AG08396 (cell line): ENCODE measurements around the gene COX17.
"Not testable (repeated sequence)": the region's sequence is repeated elsewhere in the genome, so short reads cannot be mapped to it uniquely, and the experiment has no call there.

Source experiments
- DNase-seq: peaks from one replicate; pipeline ENCODE4 v3.0.0; 2012; ENCODE audit warnings: low spot score, mixed read lengths

The COX17 gene

GRCh38 chr3:119676771-119677640, at the start of gene COX17:
COX17 (minus strand) TSS chr3:119677406; CDS start chr3:119677310, 96 bp downstream.
- DNase-seq, result peak; percentile 95

GRCh38 chr3:119726909-119727308, 49.7 kb upstream of the COX17 start:
- DNase-seq, result no peak

- no peak for DNase-seq
Observed at GRCh38 chr3:119723022-119723421, 45.8 kb upstream of the COX17 start.

- no peak for DNase-seq
Observed at GRCh38 chr3:119717520-119717919, 40.3 kb upstream of the COX17 start.

GRCh38 chr3:119716998-119717397, 39.8 kb upstream of the COX17 start:
- no peak for DNase-seq

GRCh38 chr3:119715105-119715504, 37.9 kb upstream of the COX17 start:
- DNase-seq, result no peak

GRCh38 chr3:119703820-119704531, 26.8 kb upstream of the COX17 start:
- no peak for DNase-seq

- DNase-seq, result peak; percentile 97
Observed at GRCh38 chr3:119702530-119703527, 25.6 kb upstream of the COX17 start, which contains the start of gene CFAP91. CFAP91 (plus strand) TSS chr3:119703022; CDS start chr3:119703099, 77 bp downstream.

GRCh38 chr3:119700920-119701734, 23.9 kb upstream of the COX17 start:
- DNase-seq, result no peak

- no peak for DNase-seq
Observed at GRCh38 chr3:119700269-119700919, 23.2 kb upstream of the COX17 start.

GRCh38 chr3:119697394-119697793, 20.2 kb upstream of the COX17 start:
- no peak for DNase-seq

GRCh38 chr3:119695480-119695879, 18.3 kb upstream of the COX17 start:
- DNase-seq, result peak; percentile 13

- peak; percentile 30 for DNase-seq
Observed at GRCh38 chr3:119690043-119690656, 12.9 kb upstream of the COX17 start.

GRCh38 chr3:119683421-119683820, 6.2 kb upstream of the COX17 start:
- no peak for DNase-seq

GRCh38 chr3:119681279-119681678, 4.1 kb upstream of the COX17 start:
- peak; percentile 48 for DNase-seq

GRCh38 chr3:119679874-119680273, 2.7 kb upstream of the COX17 start:
- DNase-seq, result no peak

- not testable (repeated sequence) for DNase-seq
Observed at GRCh38 chr3:119678209-119678608, 1.0 kb upstream of the COX17 start.

- DNase-seq, result no peak
Observed at GRCh38 chr3:119677641-119677934, 382 bp upstream of the COX17 start.

GRCh38 chr3:119676020-119676419, 1.2 kb downstream of the COX17 start:
- DNase-seq, result no peak

- DNase-seq, result no peak
Observed at GRCh38 chr3:119675188-119675874, 1.9 kb downstream of the COX17 start.
